Right atrium auricular region (tissue), 2 donors: ENCODE measurements around the gene MDK. TPM values are rescaled to one million over a fixed set of nuclear protein-coding genes. Genes with fewer than 3 reads are reported as not detected.

Experiments used
- DNase-seq: peaks from one replicate; pipeline ENCODE4 v3.0.0-alpha.2; 2019; ENCODE audit warnings: low spot score
- H3K27ac ChIP-seq, 2 donors: fragments of 200-600 bp; sonication (generic); 1 replicate in 1 of 2; 2 replicates in 1 of 2; pipeline ENCODE4 v1.5.1; 2016 to 2019
- H3K27me3 ChIP-seq, 2 donors: fragments of 200-600 bp; sonication (generic); one replicate each; pipeline versions ENCODE4 v1.5.1 to v1.6.0; 2017 to 2019
- H3K36me3 ChIP-seq: fragments of 200-600 bp; sonication (generic); one replicate; pipeline ENCODE4 v1.5.1; 2016
- H3K4me1 ChIP-seq, 2 donors: fragments of 200-600 bp; sonication (generic); one replicate each; pipeline versions ENCODE4 v1.5.1 to v1.6.0; 2017 to 2019
- H3K4me3 ChIP-seq, 2 donors: fragments of 200-600 bp; sonication (generic); 1 replicate in 1 of 2; 2 replicates in 1 of 2; pipeline ENCODE4 v1.5.1; 2017 to 2019; ENCODE audit warnings: mild to moderate bottlenecking in 1 of 2, moderate library complexity in 1 of 2
- H3K9me3 ChIP-seq, 2 donors: fragments of 200-600 bp; sonication (generic); one replicate each; pipeline ENCODE4 v1.5.1; 2019
- total RNA-seq, 2 donors: library from RNA; depleted of rRNA; stranded (reverse); fragments of >200 nt; gene quantifications; one replicate each; pipeline ENCODE4 v1.1.0, GENCODE V29; 2016
- TF ChIP-seq, protein P1 (sequence below), 2 donors: fragments of 200-600 bp; sonication (generic); IDR thresholded peaks; one replicate each; pipeline ENCODE4 v1.5.1; 2019; ENCODE audit warnings: antibody characterized with exemption in 2 of 2

MDK gene
- total RNA-seq, 2 donors from 2014 or later, result 11.9 to 26.4 TPM

DNA sequence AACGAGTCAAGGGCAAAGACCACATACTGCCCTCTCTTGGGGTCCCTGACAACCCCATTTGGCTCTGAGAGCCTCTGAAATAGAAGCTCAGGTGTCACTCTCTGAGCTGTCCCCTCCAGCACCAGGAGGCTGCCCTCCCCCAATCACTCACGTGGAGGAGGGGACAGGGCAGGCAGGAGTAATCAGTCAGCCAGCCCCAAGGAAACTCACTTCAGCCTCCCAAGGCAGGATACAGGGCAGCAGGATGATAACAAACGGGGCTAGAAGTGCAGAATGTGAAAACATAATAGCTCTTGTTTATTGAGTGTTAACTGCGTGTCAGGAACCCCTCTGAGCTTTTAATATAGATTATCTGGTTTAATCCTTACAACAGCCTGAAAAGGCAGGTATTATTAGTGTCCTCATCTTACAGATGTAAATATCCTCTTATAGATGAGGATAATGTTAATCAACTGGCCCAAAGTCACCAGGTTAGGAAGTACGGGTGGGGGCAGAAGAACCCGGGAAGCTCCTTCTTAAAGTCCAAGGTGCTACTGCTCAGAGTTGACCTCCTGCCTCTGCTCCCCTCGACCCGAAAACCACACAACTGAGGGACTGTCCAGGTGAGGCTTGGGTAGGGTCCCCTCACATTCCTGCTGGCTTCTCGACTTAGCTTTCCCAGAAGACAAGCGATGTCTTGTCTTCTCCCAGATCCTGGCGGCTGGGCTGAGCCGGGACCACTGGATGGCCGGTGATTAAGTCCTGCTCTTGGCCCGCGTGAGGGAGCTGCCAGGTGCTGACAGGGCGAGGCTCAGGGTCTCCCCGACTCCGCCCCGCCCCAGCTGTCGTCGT, 7.4 kb downstream of the MDK start:
- peaks cover 0 to 49% of the 10 kb centered on the region in 2 donors for H3K4me1 ChIP-seq
- no peaks in the 10 kb centered on the region for H3K36me3 ChIP-seq
- H3K27me3 ChIP-seq, result peaks cover 12 to 28% of the 10 kb centered on the region in 2 donors
- DNase-seq, result no peak
- H3K4me3 ChIP-seq, result peak overlapping the region in 1 of 2 donors; percentile 52
- no peak overlapping the region for H3K27ac ChIP-seq
- TF ChIP-seq, protein P1, sequence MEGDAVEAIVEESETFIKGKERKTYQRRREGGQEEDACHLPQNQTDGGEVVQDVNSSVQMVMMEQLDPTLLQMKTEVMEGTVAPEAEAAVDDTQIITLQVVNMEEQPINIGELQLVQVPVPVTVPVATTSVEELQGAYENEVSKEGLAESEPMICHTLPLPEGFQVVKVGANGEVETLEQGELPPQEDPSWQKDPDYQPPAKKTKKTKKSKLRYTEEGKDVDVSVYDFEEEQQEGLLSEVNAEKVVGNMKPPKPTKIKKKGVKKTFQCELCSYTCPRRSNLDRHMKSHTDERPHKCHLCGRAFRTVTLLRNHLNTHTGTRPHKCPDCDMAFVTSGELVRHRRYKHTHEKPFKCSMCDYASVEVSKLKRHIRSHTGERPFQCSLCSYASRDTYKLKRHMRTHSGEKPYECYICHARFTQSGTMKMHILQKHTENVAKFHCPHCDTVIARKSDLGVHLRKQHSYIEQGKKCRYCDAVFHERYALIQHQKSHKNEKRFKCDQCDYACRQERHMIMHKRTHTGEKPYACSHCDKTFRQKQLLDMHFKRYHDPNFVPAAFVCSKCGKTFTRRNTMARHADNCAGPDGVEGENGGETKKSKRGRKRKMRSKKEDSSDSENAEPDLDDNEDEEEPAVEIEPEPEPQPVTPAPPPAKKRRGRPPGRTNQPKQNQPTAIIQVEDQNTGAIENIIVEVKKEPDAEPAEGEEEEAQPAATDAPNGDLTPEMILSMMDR (IDR thresholded peaks at IDR 0.05), result no peak
- H3K9me3 ChIP-seq, result no peaks in the 10 kb centered on the region

DNA sequence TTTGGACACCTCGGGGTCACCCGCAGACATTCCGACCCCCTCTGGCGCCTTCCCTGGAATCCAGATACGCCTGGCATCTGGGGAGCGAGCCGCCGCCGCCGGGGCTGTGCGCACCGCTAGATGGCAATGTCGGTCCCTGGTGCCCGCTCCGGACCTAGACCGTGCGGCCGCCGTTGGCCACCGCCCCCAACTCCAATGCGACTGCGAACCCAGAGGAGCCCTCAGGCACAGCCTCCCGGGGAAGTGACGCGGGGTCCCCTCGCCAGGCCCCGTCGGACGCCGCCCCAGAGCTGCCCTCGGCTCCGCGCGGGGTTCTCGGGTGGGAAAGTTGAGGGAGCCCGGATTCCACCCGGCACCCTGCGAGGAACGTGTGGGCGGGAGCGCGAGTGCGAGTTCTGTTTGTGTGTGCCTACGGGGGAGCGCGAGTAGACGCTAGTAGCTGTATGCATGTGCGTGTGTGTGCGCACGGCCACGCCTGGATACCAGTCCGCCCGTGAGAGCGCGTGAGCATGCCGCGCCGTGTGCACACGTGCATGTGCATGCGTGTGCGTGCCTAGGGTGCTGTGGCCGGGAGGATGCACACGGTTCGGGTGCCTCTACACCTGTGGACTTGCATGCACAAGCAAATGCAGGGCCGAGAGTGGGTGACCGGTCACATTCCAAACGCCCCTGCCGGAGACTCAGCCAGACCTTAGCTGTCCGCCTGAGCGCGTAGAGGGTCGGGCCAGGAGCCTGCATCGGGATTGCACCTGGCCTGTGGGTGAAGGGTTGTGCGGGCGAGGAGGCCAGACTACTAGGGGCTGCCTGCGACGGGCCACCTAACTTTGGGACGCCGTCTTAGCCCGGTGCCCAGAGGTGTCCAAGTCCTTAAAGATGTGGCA, 8.2 kb downstream of the MDK start:
- Histone ChIP-seq H3K27me3 (peaks cover 12 to 28% of the 10 kb centered on the region in 2 donors), H3K4me1 (peaks cover 0 to 49% of the 10 kb centered on the region in 2 donors), H3K27ac (no peak overlapping the region), H3K4me3 (peak overlapping the region; percentile 14 to 52), H3K36me3 (no peaks in the 10 kb centered on the region), H3K9me3 (no peaks in the 10 kb centered on the region)
- TF ChIP-seq, protein P1 (IDR thresholded peaks at IDR 0.05), result peak; percentile 83 to 95
- DNase-seq, result no peak

DNA sequence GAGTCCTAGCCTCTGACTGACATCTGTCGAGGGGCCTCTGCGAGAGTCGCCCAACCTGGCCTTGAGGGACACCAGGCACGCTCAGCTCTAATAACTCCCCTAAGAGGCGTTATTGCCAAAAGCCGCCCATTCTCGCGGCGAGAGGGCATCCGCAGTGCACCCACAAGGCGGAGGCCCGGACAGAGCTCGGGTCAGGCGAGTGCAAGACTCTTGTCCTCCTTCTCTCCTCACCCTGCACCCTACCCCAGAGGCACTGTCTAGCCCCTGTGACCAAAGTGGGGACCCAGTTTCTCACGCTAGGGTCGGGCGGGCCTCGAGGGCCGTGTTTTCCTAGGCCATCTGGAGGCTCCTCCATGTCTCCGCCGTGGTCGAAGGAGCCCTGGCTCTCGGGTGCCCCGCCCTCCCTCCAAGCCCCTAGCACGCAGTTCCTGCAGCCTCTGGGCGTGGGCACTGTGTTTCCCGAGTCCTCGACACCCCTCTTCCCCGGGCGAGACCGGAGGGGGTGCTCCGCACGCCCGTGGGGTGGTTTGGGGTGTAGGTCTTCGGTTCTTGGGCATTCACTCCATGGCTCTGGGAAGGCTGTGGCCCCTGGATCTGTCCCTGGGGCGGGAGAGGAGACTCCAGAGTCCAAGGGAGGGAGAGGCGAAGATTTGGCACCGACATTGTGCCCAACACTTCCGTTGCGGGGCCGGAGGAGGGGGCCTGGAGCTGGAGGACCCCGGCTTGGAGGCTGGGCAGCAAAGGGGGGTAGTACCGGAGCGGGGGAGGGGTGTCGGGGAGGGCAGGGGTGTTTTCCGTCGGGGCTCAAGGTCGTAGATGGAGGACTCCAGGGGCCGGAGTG, 9.1 kb downstream of the MDK start:
- Histone ChIP-seq H3K36me3 (no peaks in the 10 kb centered on the region), H3K9me3 (no peaks in the 10 kb centered on the region), H3K27me3 (peaks cover 12 to 28% of the 10 kb centered on the region in 2 donors), H3K4me3 (peak overlapping the region in 1 of 2 donors; percentile 55), H3K4me1 (peaks cover 0 to 49% of the 10 kb centered on the region in 2 donors), H3K27ac (no peak overlapping the region)
- TF ChIP-seq, protein P1 (IDR thresholded peaks at IDR 0.05), result no peak
- DNase-seq, result no peak

DNA sequence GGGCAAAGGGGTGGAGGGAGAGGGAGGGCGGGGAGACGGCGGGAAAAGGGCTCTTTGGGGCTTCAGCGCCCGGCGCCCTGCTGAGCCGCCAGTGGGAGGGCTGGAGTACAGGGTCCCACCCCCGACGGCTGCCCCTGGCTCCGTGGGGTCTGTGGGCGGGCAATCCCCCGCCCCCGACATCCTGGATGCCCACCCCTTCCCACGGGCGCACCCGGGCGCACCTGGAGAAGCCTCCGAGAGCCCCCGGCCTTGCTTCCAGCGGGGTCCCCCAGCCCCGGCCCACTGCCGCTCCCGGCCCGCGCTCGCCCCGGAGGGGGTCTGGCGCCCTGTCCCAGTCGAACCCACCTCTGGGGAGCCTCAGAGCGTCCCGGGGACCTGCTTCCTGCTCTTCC, 9.7 kb downstream of the MDK start:
- peaks cover 12 to 28% of the 10 kb centered on the region in 2 donors for H3K27me3 ChIP-seq
- H3K36me3 ChIP-seq, result no peaks in the 10 kb centered on the region
- peaks cover 0 to 49% of the 10 kb centered on the region in 2 donors for H3K4me1 ChIP-seq
- H3K9me3 ChIP-seq, result no peaks in the 10 kb centered on the region
- DNase-seq, result no peak
- no peak overlapping the region for H3K27ac ChIP-seq
- TF ChIP-seq, protein P1 (IDR thresholded peaks at IDR 0.05), result no peak
- H3K4me3 ChIP-seq, result peak overlapping the region in 1 of 2 donors; percentile 55
